Measurements from ENCODE around the gene WIPI1.

GRCh38 chr17:68433211-68433610 lies 24.1 kb downstream of the WIPI1 start:
- no peak for TF ChIP-seq JUN (CRISPR knock-in tag; IDR thresholded peaks at IDR 0.05)
- no peak for TF ChIP-seq NR3C1 (CRISPR knock-in tag; conservative IDR thresholded peaks at IDR 0.05; ENCODE audit: low read depth)
- TF ChIP-seq CTCF (IDR thresholded peaks at IDR 0.05), result no peak
- no peak for TF ChIP-seq NR1H2 (CRISPR knock-in tag; IDR thresholded peaks at IDR 0.05)
- TF ChIP-seq, protein P1, sequence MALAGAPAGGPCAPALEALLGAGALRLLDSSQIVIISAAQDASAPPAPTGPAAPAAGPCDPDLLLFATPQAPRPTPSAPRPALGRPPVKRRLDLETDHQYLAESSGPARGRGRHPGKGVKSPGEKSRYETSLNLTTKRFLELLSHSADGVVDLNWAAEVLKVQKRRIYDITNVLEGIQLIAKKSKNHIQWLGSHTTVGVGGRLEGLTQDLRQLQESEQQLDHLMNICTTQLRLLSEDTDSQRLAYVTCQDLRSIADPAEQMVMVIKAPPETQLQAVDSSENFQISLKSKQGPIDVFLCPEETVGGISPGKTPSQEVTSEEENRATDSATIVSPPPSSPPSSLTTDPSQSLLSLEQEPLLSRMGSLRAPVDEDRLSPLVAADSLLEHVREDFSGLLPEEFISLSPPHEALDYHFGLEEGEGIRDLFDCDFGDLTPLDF (CRISPR knock-in tag; IDR thresholded peaks at IDR 0.05), result no peak
- TF ChIP-seq ZNF138 (CRISPR knock-in tag; conservative IDR thresholded peaks at IDR 0.05), result no peak
- TF ChIP-seq ZNF281 (CRISPR knock-in tag; IDR thresholded peaks at IDR 0.05), result no peak
- TF ChIP-seq ZNF396 (CRISPR knock-in tag; IDR thresholded peaks at IDR 0.05; ENCODE audit: borderline replicate concordance), result no peak
- TF ChIP-seq CDX4 (CRISPR knock-in tag; IDR thresholded peaks at IDR 0.05; ENCODE audit: borderline replicate concordance), result no peak
- no peak for TF ChIP-seq ATF2 (CRISPR knock-in tag; IDR thresholded peaks at IDR 0.05; ENCODE audit: borderline replicate concordance, low read depth)
- TF ChIP-seq ATF3 (CRISPR knock-in tag; conservative IDR thresholded peaks at IDR 0.05), result no peak

Data from WTC11 (cell line).